ENCODE results near the gene ARHGEF16.

- TF ChIP-seq, protein P1, sequence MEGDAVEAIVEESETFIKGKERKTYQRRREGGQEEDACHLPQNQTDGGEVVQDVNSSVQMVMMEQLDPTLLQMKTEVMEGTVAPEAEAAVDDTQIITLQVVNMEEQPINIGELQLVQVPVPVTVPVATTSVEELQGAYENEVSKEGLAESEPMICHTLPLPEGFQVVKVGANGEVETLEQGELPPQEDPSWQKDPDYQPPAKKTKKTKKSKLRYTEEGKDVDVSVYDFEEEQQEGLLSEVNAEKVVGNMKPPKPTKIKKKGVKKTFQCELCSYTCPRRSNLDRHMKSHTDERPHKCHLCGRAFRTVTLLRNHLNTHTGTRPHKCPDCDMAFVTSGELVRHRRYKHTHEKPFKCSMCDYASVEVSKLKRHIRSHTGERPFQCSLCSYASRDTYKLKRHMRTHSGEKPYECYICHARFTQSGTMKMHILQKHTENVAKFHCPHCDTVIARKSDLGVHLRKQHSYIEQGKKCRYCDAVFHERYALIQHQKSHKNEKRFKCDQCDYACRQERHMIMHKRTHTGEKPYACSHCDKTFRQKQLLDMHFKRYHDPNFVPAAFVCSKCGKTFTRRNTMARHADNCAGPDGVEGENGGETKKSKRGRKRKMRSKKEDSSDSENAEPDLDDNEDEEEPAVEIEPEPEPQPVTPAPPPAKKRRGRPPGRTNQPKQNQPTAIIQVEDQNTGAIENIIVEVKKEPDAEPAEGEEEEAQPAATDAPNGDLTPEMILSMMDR (IDR thresholded peaks at IDR 0.05) = no peak
- TF ChIP-seq POLR2A (IDR thresholded peaks at IDR 0.05) = no peak
Measured at GRCh38 chr1:3492545-3493246, 38.2 kb downstream of the ARHGEF16 start.

All from suprapubic skin (tissue), 3 donors.